GM12874 (cell line): Measurements from ENCODE around the gene ANTXR2.

Source experiments
- TF ChIP-seq, protein P1 (sequence below): IDR thresholded peaks from 2 replicates; pipeline ENCODE4 v1.5.1; 2011; ENCODE audit warnings: low read depth, mild to moderate bottlenecking, control low read depth, low read length, moderate library complexity; ENCODE audit not compliant: insufficient read depth

ANTXR2 gene

DNA sequence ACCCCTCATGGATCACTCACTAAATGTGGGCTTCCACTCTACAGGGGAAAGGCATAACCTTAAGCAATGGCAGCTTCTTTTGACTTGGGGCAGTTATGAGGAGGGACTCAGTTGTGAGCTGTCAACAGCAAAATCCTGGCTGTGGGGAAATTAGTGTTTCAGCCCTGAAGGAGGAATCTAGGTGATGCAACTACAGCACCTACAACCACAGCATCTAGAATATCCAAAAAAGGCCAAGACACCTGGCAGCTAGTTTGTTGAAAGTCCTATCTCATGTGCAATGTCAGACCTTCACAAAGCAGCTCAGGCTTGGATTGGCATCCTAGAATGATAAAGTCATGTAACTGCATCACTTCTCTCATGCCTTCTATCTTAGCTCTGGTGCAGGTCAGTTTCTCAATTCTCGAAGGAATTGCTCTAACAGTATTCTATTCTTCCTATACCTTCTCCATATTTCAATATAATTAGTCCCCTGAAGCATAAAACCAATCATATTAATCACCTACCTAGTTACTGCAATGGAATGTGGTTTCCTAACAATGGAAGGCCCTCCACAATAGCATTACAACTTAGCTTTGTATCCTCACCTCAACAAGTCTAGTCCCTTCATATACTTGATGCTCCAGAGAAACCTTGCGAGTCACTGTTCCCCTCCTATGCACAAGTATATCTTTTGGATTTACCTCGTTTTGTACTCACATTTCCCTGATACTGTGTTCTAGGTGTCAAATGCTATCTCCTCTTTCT, 5.5 kb upstream of the ANTXR2 start:
- TF ChIP-seq, protein P1, sequence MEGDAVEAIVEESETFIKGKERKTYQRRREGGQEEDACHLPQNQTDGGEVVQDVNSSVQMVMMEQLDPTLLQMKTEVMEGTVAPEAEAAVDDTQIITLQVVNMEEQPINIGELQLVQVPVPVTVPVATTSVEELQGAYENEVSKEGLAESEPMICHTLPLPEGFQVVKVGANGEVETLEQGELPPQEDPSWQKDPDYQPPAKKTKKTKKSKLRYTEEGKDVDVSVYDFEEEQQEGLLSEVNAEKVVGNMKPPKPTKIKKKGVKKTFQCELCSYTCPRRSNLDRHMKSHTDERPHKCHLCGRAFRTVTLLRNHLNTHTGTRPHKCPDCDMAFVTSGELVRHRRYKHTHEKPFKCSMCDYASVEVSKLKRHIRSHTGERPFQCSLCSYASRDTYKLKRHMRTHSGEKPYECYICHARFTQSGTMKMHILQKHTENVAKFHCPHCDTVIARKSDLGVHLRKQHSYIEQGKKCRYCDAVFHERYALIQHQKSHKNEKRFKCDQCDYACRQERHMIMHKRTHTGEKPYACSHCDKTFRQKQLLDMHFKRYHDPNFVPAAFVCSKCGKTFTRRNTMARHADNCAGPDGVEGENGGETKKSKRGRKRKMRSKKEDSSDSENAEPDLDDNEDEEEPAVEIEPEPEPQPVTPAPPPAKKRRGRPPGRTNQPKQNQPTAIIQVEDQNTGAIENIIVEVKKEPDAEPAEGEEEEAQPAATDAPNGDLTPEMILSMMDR: no peak

DNA sequence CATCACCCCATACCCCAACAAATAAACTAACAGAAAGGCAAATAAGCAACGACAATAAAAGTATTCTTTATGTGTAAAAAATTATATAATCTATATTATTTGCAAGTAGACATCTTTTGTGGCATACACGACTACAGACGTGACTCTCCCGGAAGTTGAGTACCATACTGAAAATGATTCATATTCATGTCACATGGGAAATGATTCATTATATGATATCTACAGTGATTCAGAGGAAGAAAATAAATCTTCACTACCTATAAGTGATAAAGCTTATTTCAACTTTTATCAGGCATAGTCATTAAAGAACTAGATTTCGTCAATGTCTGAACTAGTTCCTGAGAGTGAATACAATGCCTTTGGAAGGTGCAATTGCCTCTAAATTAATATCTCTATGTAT, 4.6 kb upstream of the ANTXR2 start:
- TF ChIP-seq, protein P1: no peak

DNA sequence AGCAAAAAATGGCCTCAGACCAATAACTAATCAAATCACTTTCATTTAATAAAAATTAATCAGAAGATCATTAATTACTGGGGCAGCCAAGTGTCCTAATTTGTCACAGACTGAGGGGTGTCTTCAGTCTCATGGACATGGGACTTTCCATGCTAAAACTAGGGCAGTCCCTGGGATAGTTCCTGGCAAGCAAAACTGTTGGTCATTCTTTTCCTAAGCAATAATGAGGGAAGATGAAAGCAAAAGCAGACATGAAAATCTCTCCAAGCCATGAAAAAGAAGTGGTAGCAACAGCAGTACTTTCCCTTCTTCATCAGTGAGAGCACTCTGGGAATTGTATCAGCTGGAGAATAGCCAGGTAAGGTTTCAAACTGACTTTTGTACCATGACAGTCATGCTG, 3.7 kb upstream of the ANTXR2 start:
- TF ChIP-seq, protein P1: no peak

DNA sequence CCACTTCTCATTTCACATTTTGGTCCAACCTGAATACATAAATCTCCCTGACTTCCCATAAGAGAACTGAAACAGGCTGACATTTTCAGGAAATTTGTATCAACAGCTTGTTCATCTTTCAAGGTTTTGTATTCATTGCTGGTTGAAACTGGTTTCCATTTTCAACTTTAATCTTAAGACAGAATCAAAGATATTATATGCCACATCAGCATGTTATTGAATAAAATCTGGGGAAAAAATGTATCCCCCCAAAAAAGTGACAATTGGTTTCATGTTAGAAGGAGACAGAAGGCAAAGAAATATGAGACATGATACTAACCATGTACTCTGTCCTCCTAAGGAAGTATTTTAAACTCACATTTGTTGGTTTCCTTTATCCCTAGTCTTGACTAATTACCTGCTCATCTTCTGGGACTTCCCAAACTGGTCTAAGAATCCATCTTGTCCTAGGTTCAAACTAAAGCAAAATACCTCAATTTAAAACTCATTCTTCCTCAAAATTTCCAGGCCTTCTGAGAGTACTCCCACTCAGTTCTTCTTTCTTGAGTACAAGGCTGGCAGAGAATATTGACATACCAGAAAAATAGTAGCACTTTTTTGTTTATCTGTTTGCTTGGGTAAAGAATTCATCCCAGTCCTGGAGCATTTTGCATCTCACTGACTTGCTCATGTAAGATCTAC, 3.1 kb upstream of the ANTXR2 start:
- TF ChIP-seq, protein P1: no peak

DNA sequence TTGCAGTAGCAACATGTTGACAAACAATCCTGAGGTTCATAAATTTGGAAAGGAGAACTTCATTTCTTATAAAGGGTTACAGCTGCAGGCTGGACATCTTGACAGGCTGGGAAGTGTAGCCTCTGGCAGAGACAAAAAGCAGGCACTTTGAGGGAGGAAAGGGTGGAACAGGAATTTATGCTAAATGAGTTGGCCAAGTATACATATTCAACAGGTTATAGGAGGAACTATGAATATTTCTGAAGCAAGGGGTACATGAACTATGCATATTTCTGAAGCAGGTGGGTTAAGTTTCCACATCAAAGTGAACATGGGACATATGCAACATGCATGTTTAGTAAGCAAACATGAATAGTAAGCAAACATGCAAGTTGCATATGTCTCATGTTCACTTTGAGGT, 1.6 kb upstream of the ANTXR2 start:
- TF ChIP-seq, protein P1: no peak

DNA sequence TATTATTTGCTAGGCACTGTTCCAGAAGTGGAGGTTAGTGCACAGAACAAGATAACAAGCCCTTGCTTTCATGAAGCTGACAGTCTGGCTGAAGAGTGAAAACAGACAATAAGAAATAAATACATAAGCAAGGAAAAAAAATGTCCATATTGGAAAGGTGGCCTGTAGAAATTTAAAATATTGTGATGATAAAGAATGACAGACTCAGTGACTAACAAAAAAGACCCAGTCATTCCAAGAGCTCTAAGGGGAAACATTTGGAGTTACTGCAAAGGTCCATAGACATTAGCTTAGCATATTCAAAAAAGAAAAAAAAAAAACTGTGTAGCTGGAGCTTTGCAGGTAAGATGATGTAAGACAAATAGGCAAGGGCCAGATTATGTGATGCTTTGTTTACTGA, 1.0 kb upstream of the ANTXR2 start:
- TF ChIP-seq, protein P1: no peak

DNA sequence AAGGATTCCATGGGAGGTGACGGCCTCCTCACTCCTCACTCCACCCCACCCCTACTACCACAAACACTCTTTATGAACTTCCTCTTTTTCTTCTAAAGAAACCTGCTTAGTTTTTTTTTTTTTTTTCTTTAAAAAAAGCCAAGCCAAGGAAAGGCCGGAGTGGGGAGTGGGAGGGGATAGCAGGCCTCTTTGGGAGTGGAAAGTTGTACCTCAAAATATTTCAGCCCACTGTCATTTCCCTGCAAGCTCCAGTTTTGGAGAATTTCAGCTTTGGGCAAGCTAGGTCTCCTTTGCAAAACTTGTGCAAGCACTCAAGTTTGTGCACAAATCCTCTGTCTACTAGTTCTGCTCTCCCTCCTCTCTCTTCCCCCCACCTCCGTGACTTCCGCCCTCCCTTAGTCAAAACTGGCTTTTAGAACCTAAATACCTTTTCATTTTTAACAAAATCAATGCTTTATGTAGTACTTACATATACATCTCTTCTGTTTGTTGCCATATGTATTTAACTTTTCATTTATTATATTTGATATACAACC, 512 bp upstream of the ANTXR2 start:
- TF ChIP-seq, protein P1: no peak
